Activated naive CD8-positive, alpha-beta T cell treated with anti-CD3 and anti-CD28 coated beads for 36 hours (primary cell): ENCODE data around the gene GPR107. TPM values are rescaled to one million over a fixed set of nuclear protein-coding genes. Genes with fewer than 3 reads are reported as not detected.

Experiments used
- DNase-seq: peaks from one replicate; pipeline ENCODE4 v3.0.0; 2021
- H3K27ac Mint-ChIP-seq: one replicate; pipeline ENCODE4 v1.8.0; 2022; ENCODE audit warnings: mild to moderate bottlenecking, moderate library complexity, mixed read lengths
- H3K27me3 Mint-ChIP-seq: one replicate; pipeline ENCODE4 v1.8.0; 2022; ENCODE audit warnings: mild to moderate bottlenecking, mixed read lengths
- H3K36me3 Mint-ChIP-seq: one replicate; pipeline ENCODE4 v1.8.0; 2021; ENCODE audit warnings: mild to moderate bottlenecking, mixed read lengths
- H3K4me1 Mint-ChIP-seq: one replicate; pipeline ENCODE4 v1.8.0; 2021; ENCODE audit warnings: mixed read lengths
- H3K4me3 Mint-ChIP-seq: one replicate; pipeline ENCODE4 v1.8.0; 2022; ENCODE audit warnings: mild to moderate bottlenecking, moderate library complexity, mixed read lengths
- H3K9me3 Mint-ChIP-seq: one replicate; pipeline ENCODE4 v1.8.0; 2022; ENCODE audit warnings: mixed read lengths
- total RNA-seq, 2 experiments: library from RNA; stranded (reverse); gene quantifications; one replicate each; pipeline ENCODE4 v1.2.3, GENCODE V29; 2021

GPR107 gene
- total RNA-seq, 2 experiments from 2014 or later, result 17.7 to 19.4 TPM

GRCh38 chr9:130159057-130159456 lies 105.4 kb downstream of the GPR107 start:
- no peak for DNase-seq
- no peaks in the 10 kb centered on the region for H3K36me3 Mint-ChIP-seq
- H3K4me1 Mint-ChIP-seq, result no peaks in the 10 kb centered on the region
- no peak overlapping the region for H3K27ac Mint-ChIP-seq
- no peaks in the 10 kb centered on the region for H3K9me3 Mint-ChIP-seq
- H3K4me3 Mint-ChIP-seq, result no peak overlapping the region
- H3K27me3 Mint-ChIP-seq, result no peaks in the 10 kb centered on the region

GRCh38 chr9:130159915-130160670 lies 106.4 kb downstream of the GPR107 start:
- H3K4me1 Mint-ChIP-seq, result no peaks in the 10 kb centered on the region
- H3K27me3 Mint-ChIP-seq, result no peaks in the 10 kb centered on the region
- no peak overlapping the region for H3K4me3 Mint-ChIP-seq
- H3K9me3 Mint-ChIP-seq, result no peaks in the 10 kb centered on the region
- H3K27ac Mint-ChIP-seq, result no peak overlapping the region
- DNase-seq, result no peak
- no peaks in the 10 kb centered on the region for H3K36me3 Mint-ChIP-seq

GRCh38 chr9:130160862-130161470 lies 107.3 kb downstream of the GPR107 start:
- Mint-ChIP-seq H3K4me3 (no peak overlapping the region), H3K36me3 (no peaks in the 10 kb centered on the region), H3K27ac (no peak overlapping the region), H3K4me1 (no peaks in the 10 kb centered on the region), H3K9me3 (no peaks in the 10 kb centered on the region), H3K27me3 (no peaks in the 10 kb centered on the region)
- DNase-seq, result no peak

- H3K4me3 Mint-ChIP-seq, result no peak overlapping the region
- peaks cover 4% of the 10 kb centered on the region for H3K27me3 Mint-ChIP-seq
- H3K4me1 Mint-ChIP-seq, result peaks cover 5% of the 10 kb centered on the region
- no peaks in the 10 kb centered on the region for H3K36me3 Mint-ChIP-seq
- H3K9me3 Mint-ChIP-seq, result no peaks in the 10 kb centered on the region
- no peak for DNase-seq
- no peak overlapping the region for H3K27ac Mint-ChIP-seq
These were observed 111.9 kb downstream of the GPR107 start for GRCh38 chr9:130165579-130165978.

GRCh38 chr9:130166399-130166798 lies 112.7 kb downstream of the GPR107 start:
- H3K4me1 Mint-ChIP-seq, result peaks cover 5% of the 10 kb centered on the region
- no peak for DNase-seq
- no peaks in the 10 kb centered on the region for H3K9me3 Mint-ChIP-seq
- H3K27me3 Mint-ChIP-seq, result peaks cover 12% of the 10 kb centered on the region
- H3K27ac Mint-ChIP-seq, result no peak overlapping the region
- H3K4me3 Mint-ChIP-seq, result no peak overlapping the region
- no peaks in the 10 kb centered on the region for H3K36me3 Mint-ChIP-seq

- Mint-ChIP-seq H3K27me3 (peaks cover 13% of the 10 kb centered on the region), H3K4me3 (no peak overlapping the region), H3K27ac (no peak overlapping the region), H3K4me1 (peaks cover 5% of the 10 kb centered on the region), H3K36me3 (no peaks in the 10 kb centered on the region), H3K9me3 (no peaks in the 10 kb centered on the region)
- no peak for DNase-seq
These were observed 114.2 kb downstream of the GPR107 start for GRCh38 chr9:130167927-130168326.

GRCh38 chr9:130171226-130172148 lies 117.8 kb downstream of the GPR107 start:
- Mint-ChIP-seq H3K36me3 (no peaks in the 10 kb centered on the region), H3K4me3 (peak overlapping the region; percentile 43), H3K4me1 (peaks cover 8% of the 10 kb centered on the region), H3K9me3 (no peaks in the 10 kb centered on the region), H3K27me3 (peaks cover 28% of the 10 kb centered on the region), H3K27ac (no peak overlapping the region)
- DNase-seq, result no peak

GRCh38 chr9:130172161-130172857 lies 118.6 kb downstream of the GPR107 start, which contains the start of gene NCS1:
Gene NCS1, plus strand, starts transcription at chr9:130172404. Its CDS starts 260 bp downstream, at chr9:130172664.
- Mint-ChIP-seq H3K27ac (peak within 1 kb of the TSS; percentile 68), H3K27me3 (peaks cover 28% of the 10 kb centered on the region), H3K4me1 (peaks cover 8% of the 10 kb centered on the region), H3K9me3 (no peaks in the 10 kb centered on the region), H3K4me3 (peak within 1 kb of the TSS; percentile 73), H3K36me3 (no peaks in the 10 kb centered on the region)
- DNase-seq, result peak; percentile 55

- H3K4me3 Mint-ChIP-seq, result peak overlapping the region; percentile 73
- peak overlapping the region; percentile 68 for H3K27ac Mint-ChIP-seq
- peaks cover 6% of the 10 kb centered on the region for H3K4me1 Mint-ChIP-seq
- no peaks in the 10 kb centered on the region for H3K36me3 Mint-ChIP-seq
- no peaks in the 10 kb centered on the region for H3K9me3 Mint-ChIP-seq
- H3K27me3 Mint-ChIP-seq, result peaks cover 28% of the 10 kb centered on the region
- peak; percentile 35 for DNase-seq
These were observed 119.4 kb downstream of the GPR107 start for GRCh38 chr9:130172858-130173665.

GRCh38 chr9:130173666-130173983 lies 119.9 kb downstream of the GPR107 start:
- Mint-ChIP-seq H3K9me3 (no peaks in the 10 kb centered on the region), H3K27me3 (peaks cover 28% of the 10 kb centered on the region), H3K4me3 (peak overlapping the region; percentile 73), H3K4me1 (peaks cover 3% of the 10 kb centered on the region), H3K36me3 (no peaks in the 10 kb centered on the region), H3K27ac (no peak overlapping the region)
- no peak for DNase-seq

- DNase-seq, result no peak
- H3K27ac Mint-ChIP-seq, result no peak overlapping the region
- no peaks in the 10 kb centered on the region for H3K36me3 Mint-ChIP-seq
- H3K4me1 Mint-ChIP-seq, result peaks cover 3% of the 10 kb centered on the region
- H3K4me3 Mint-ChIP-seq, result peak overlapping the region; percentile 32
- no peaks in the 10 kb centered on the region for H3K9me3 Mint-ChIP-seq
- peaks cover 28% of the 10 kb centered on the region for H3K27me3 Mint-ChIP-seq
These were observed 120.3 kb downstream of the GPR107 start for GRCh38 chr9:130174025-130174424.

- H3K27me3 Mint-ChIP-seq, result peaks cover 28% of the 10 kb centered on the region
These were observed 121.2 kb downstream of the GPR107 start for GRCh38 chr9:130174920-130175321.

GRCh38 chr9:130175355-130175754 lies 121.6 kb downstream of the GPR107 start:
- H3K36me3 Mint-ChIP-seq, result no peaks in the 10 kb centered on the region
- peaks cover 3% of the 10 kb centered on the region for H3K4me1 Mint-ChIP-seq
- no peaks in the 10 kb centered on the region for H3K9me3 Mint-ChIP-seq
- H3K4me3 Mint-ChIP-seq, result no peak overlapping the region
- H3K27ac Mint-ChIP-seq, result no peak overlapping the region
- DNase-seq, result no peak
- H3K27me3 Mint-ChIP-seq, result peaks cover 26% of the 10 kb centered on the region

More at GRCh38 chr9:130174920-130175321, 121.2 kb downstream of the GPR107 start:
- H3K27ac Mint-ChIP-seq, result no peak overlapping the region
- H3K9me3 Mint-ChIP-seq, result no peaks in the 10 kb centered on the region
- DNase-seq, result no peak
- H3K36me3 Mint-ChIP-seq, result no peaks in the 10 kb centered on the region
- H3K4me3 Mint-ChIP-seq, result no peak overlapping the region
- peaks cover 3% of the 10 kb centered on the region for H3K4me1 Mint-ChIP-seq

GRCh38 chr9:130176760-130177159 lies 123.1 kb downstream of the GPR107 start:
- DNase-seq, result no peak
- no peaks in the 10 kb centered on the region for H3K9me3 Mint-ChIP-seq
- H3K27ac Mint-ChIP-seq, result no peak overlapping the region
- H3K27me3 Mint-ChIP-seq, result peaks cover 15% of the 10 kb centered on the region
- no peak overlapping the region for H3K4me3 Mint-ChIP-seq
- peaks cover 3% of the 10 kb centered on the region for H3K4me1 Mint-ChIP-seq
- no peaks in the 10 kb centered on the region for H3K36me3 Mint-ChIP-seq
